ENCODE data around the gene NSMCE1. TPM values are rescaled to one million over a fixed set of nuclear protein-coding genes. Genes with fewer than 3 reads are reported as not detected.

The NSMCE1 gene, protein sequence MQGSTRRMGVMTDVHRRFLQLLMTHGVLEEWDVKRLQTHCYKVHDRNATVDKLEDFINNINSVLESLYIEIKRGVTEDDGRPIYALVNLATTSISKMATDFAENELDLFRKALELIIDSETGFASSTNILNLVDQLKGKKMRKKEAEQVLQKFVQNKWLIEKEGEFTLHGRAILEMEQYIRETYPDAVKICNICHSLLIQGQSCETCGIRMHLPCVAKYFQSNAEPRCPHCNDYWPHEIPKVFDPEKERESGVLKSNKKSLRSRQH
- total RNA-seq (2014; rRNA removed; shearing (Covaris generic)), result 83.5 and 85.5 TPM in 2 replicates

DNA sequence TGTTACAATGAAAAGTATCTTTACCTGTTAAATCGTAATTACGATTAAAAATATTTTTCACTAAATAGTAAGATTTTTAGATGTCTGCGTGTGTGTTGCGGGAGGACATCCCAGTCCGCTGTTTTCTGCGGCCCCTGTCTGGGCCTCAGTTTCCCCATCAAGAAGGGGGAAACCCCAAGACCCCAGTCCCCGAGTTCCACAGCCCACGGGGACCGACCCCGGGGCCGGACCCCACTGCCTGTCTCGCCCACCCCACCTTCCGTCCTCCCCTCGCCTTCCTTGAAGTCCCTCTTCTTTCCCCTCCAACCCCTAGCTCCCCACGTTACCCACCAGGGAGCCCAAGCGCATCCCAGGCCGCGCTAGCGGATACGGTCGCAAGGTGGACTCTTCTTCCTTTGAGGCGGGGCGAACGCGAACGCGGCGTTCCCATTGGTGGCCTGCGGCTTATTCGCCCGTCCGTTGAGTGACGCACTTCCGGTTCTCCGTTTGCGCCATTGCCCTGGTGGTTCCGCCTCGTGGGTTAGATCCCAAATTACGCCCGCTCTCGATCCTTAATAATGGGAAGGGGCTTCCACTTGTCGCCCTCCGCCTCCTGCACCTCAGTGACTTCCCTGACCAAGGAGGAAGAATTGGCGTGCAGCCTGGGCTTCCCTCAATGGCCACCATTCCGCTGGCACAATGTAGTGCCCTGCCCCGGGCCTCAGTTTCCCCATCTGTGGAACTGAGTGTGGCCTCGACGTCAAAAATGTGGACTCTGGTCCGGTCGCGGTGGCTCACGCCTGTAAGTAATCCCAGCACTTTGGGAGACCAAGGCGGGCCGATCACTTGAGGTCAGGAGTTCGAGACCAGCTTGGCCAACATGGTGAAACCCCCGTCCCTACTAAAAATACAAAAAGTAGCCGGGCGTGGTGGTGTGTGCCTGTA is at the start of gene NSMCE1:
NSMCE1 (minus strand) TSS at position 397 of the 924 bp plus-strand sequence. CDS start 11,202 bp downstream, outside the sequence.
- DNase-seq (ENCODE audit: low read depth), result peak; percentile 93

DNA sequence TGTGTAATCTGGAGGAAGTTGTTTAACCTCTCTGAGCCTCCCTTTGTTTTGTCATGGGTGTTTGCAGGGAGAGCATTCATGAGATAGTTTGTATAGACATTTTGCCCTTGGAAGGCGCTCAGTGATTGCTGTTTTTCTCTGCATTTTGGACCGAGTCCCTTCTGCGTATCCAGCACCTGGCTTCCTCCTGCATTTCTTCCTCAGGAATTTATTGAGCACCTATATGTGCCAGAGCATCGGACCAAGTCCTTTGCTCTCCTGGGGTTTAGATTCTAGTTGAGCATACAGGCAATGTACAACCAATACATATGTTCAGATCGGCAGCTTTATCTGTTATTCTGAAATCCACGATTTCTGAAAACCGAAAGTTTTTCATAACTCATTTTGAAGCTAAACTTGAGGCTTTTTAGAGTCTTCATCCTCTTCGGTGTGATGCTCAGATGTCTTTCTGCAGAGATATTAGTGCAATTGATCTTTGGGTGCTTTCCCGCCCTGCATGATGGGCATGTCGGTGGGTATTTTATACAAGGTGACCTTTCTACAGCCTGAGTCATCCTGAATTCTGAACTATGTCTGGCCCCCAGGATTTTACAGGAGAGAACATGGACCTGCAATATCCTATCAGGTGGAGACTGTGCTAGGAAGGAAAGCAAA is 49.3 kb upstream of the NSMCE1 start:
- no peak for DNase-seq (ENCODE audit: low read depth)

DNA sequence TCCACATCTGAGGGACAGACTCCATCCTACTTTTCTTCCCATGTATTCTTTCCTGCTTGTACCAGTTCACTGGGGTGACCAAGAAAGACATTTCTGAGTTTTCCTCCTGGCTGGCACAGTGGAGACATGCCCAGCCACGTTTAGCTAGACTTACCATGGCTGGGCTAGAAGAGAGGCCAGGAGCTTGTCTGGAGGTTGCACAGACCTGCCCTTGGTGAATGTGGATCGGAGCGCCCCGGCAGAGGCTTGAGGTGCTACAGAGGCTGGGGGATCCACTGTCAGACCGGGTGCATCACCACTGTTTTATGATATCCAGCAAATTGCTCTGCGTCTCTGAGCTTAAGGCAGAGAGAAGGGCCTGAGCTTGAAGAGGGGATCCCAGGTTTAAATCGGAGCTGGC is 48.7 kb upstream of the NSMCE1 start:
- no peak for DNase-seq (ENCODE audit: low read depth)

DNA sequence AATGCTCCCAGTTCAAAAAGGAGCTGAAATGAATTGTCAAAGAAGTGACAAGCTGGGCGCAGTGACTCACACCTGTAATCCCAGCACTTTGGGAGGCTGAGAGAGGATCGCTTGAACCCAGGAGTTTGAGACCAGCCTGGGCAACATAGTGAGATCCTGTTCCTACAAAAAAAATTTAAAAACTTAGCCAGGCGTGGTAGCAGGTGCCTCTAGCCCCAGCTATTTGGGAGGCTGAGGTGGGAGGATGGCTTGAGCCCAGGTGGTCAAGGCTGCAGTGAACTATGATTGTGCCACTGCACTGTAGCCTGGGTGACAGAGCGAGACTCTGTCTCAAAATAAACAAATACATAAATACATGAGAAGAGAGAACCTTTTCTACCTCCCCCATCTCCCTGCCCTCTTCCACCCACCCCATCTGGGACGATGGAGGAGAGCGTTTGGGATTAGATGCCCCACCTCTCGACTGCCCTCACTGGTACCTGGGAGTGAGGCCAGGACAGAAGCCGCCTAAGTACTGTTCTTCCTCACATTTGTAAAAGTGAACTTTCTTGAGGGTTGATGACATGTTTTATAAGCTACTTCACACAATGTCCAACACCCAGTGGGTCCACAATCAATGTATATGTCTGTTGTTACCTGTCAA is 47.6 kb upstream of the NSMCE1 start:
- no peak for DNase-seq (ENCODE audit: low read depth)

DNA sequence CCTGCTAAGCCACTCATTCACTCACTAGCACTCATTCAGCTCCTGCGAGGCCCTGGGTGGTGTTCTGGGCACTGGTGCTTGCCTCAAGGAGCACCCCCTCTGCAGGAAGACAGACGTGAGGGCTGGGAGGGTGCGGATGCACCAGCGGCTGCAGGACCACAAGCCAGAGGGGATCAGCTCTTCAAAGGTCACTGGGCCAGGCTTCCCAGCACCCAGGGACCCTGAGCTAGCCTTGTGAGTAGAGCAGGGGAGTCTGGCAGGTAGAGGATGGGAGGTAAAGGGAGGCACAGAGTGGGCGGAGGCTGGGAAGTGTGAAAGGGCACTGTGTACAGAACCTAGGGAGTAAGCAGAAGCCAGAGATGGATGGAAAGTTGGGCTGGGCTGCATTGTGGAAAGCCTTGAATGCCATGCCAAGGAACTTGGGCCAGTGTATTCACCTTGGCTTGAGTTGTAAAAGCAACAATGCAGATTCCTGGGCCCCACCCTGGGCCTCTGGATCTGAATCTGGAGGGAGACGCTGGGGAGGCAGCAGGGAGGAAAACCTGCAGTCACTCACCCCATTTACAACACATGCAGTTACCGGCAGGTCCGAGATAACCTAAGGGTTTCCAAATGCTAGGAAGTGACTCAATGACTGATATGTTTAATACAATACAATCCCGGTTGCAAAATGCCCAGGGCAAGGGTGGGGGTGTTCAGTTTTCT is 46.9 kb upstream of the NSMCE1 start:
- DNase-seq (ENCODE audit: low read depth), result peak; percentile 87

DNA sequence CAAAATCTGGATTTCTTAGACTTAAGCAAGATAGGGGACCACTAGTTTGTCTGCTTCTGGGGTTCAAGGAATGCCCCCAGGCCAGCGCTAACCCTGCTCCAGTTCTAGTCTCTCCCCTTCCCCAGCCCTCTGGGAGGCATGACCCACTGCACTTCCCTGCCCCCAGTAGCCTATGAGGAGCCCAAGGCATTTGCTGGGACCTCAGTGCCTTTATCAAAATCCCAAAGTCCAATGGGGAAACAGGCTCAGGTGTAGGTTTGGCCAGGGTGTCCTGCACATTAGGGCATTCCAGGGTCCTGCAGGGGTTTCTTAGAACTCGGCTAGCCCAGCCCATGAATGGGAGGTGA is 46.4 kb upstream of the NSMCE1 start:
- no peak for DNase-seq (ENCODE audit: low read depth)

DNA sequence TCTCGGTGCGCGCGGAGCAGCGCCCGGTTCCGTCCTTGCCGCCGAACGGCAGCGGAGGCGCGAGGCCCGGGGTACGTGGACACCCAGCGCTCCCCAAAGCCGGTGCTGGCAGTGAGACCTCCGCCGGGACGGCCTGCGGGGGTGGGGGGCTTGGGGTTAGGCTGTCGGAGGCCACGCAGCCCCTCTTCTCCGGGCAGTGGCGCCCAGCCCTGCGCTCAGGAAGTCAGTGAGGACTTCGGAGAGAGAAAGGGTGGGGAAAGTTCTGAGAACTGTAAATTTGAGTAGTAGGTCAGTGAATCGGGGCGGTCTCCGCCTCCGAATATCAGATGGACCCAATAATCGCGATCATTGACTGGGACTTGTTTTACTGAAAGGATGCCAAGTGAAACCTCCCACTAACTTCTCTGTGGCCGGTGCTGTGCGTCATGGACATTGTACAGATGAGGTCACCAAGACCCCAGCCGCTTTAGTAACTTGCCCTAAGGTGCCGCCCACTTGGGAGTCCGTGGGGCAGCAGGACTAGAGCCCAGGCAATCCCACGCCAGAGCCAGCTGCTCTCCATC is 45.7 kb upstream of the NSMCE1 start:
- DNase-seq (ENCODE audit: low read depth), result peak; percentile 87

DNA sequence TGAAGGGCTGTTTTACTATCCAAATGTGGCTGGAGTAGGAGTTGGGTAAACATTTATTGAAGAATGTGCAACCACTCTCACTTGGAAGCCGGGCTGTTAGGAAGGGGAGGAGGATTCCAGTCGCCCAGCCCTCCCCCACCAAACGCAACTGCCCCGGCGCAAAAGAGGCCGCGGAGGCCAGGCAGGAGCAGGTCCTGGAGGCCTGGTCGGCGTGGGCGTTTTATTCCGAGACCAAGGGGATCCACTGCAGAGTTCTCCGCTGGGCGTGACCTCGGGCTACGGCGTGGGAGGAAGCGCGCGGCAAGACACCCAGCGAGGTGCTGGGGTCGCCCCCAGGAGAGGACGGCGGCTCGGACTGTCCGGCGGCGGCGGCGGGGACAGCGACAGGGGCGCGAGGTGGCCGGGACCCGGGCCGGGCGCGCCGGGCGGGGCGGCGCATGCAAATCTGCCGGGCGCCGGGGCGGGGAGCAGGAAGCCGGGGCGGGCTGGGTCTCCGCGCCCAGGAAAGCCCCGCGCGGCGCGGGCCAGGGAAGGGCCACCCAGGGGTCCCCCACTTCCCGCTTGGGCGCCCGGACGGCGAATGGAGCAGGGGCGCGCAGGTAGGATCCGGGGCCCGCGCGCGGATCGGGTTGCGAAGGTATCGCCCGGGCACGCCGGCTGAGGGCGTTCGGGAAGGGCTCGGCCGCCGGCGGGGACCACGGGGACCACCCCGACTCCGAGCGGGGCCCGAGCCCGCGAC is 45.0 kb upstream of the NSMCE1 start, which contains the start of gene IL4R:
IL4R (plus strand) TSS at position 553 of the 739 bp plus-strand sequence. CDS start 26,230 bp downstream, outside the sequence.
- peak; percentile 69 for DNase-seq (ENCODE audit: low read depth)

DNA sequence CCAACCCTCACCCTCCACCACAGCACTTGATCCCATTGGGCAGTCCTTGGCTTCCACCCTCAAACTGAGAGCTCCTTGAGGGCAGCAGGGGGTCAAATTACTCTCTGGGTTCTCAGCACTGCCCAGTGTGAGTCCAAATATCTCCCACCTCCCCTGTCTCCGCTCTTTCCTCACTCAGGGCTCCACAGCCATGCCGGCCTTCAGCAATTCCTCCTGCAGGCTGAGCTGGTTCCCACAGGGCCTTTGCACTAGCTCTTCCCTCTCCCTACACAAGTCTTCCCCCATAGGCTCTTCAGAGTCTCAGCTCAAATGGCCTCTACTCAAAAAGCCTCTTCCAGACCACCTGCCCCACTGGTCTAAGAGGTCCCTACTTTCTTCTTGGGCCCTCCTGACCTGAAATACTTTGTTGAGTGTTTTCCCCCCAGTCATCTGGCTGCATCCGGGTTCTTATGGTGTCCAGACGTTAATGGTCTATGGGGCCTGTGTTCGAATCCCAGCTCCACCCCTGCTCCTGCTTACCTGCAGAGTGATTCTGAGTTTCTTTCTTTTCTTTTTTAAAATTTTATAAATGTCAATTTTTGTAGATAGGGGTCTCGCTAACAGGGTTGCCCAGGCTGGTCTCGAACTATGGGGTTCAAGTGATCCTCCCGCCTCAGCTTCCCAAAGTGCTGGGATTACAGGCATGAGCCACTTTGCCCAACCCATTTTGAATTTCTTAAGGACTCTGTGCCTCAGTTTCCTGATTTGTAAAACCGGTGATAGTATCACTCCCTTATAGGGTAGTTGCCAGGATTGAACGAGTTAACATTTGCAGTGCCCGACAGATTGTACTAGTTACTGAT is 44.2 kb upstream of the NSMCE1 start:
- DNase-seq (ENCODE audit: low read depth), result no peak

DNA sequence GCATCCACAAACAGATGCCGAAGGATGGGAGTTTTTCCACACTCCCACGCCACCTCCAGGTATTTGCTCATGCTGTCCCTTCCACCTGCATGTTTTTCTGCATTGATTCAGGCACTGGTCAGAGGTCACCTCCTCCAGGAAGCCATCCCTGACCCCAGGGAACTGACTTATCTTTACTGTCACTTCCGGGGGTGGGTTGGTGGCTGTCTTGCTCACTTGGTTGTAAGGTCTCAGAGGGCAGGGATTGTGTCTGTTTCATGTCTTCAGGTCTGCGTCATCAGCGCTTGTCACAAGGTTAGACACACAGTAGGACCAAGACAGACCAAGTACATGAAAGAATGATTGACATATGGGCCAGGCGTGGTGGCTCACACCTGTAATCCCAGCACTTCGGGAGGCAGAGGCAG is 43.3 kb upstream of the NSMCE1 start:
- DNase-seq (ENCODE audit: low read depth), result no peak

DNA sequence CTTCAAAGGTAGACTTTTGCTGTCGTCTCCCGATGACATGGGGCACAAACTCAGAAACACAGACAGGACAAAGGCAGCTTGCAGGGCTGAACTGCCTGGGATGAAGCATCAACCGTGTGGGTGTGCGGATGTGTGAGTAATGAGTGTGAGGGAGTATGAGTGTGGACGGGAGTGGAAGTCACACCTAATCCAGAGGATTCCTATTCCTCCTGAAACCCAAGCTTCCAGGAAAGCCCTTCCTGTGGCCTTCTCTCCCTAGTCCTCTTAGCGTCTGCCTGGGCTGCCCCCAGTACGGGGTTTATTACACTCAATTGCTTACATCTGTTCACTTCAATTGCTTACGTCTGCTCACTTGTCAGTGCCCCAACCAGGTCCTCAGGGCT is 42.9 kb upstream of the NSMCE1 start:
- no peak for DNase-seq (ENCODE audit: low read depth)

DNA sequence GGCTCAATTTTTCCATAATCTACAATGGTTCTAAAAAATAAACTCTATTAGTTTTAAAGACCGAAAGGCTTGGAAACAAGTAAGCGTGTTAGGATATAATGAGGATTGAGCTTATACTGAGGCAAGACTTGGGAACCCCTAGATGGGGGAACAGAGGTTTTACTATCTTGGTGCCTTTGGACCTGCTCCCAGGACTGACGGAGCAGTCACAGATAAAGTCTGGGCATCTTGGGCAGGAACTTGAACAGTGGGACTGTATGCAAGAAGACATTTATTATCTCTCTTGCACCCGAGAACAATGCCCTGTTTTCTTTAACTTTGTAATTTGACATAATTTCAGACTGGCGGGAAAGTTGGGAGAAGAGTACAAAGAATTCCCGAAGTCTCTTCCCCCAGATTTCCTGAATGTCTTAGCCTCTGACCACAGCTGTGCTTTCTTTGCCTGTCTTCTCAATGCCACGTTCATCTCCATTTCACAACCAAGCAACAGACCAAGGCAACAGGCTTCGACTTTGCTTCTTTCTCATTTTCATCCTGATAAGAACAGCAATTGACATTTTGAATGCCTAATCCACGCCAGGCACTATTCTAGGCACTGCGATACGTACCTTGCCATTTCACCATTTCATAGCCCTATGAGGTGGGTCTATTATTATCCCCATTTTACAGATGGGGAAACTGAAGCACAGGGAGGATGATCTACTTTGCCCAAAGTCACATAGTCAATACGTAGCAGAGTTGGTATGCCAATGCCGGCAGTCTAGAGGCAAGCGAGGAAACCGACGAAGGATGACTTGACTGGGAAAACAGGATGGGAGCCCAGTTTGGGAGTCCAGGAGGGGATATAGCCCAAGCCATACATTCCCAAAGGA is 42.2 kb upstream of the NSMCE1 start:
- DNase-seq (ENCODE audit: low read depth), result no peak

DNA sequence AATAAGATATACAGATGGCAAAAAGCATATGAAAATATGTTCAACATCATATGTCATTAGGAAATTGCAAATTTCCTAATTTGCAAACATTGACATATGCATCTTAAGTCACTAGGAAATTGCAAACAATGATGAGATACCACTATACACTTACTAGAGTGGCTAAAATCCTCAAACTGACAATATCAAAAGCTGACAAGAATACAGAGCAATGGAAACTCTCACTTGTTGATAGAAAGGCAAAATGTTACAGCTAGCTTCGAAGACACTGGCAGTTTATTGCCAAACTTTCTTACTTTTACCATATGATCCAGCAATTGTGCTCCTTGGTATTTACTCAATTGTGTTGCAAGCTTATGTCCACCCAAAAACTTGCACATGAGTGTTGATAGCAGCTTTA is 40.2 kb upstream of the NSMCE1 start:
- no peak for DNase-seq (ENCODE audit: low read depth)

DNA sequence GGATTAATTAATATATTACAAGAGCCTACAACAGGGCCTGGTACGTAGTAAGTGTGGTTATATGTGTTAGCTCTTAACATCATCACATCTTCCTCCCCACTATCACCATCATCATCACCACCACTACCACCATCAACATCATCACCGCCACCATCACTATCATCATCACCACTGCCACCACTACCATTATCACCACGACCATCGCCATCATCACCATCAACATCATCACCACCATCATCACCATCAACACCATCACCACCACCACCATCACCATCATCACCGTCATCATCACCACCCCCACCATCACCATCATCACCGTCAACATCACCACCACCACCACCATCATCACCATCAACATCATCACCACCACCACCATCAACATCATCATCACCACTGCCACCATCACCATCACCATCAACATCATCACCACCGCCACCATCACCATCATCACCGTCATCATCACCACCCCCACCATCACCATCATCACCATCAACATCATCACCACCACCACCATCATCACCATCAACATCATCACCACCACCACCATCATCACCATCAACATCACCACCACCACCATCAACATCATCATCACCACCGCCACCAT is 37.4 kb upstream of the NSMCE1 start:
- DNase-seq (ENCODE audit: low read depth), result no peak

DNA sequence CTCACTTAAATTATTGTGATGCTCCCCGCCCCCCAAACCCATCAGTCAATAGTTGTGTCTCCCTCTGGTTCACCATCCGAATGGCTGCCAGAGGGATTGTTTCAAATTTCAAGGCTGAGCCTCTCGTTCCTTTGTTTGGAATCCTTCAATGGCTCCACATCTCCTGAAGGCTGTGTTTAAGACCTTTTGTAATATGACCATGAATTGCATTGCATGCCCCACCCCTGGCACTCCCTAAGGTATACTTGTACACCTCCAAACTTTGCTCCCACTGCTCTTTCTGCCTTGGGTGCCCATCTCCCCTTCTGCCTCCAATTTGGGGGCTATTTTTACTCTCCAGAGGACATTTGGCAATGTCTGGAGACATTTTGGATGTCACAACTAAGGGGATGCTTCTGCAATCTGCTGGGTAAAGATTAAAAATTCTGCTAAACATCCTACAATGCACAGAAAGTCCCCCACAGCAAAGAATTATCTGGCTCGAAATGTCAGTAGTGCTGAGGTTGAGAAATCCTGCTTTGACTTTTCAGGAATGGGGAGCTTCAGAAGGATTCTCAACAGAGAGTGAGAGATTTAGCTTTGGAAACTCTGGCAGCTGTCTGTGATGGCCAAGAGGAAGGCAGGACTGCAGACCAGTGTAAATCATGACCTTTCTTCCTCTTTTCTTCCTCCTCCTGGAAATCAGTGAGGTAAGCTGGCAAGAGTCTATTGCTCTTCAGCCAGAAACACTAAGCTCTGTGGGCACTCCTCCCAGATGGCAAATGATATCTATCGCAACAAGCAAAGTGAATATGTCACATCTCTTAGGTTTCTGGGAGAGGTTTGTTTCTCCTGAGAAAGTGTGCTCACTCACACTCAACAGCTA is 36.5 kb upstream of the NSMCE1 start:
- no peak for DNase-seq (ENCODE audit: low read depth)

DNA sequence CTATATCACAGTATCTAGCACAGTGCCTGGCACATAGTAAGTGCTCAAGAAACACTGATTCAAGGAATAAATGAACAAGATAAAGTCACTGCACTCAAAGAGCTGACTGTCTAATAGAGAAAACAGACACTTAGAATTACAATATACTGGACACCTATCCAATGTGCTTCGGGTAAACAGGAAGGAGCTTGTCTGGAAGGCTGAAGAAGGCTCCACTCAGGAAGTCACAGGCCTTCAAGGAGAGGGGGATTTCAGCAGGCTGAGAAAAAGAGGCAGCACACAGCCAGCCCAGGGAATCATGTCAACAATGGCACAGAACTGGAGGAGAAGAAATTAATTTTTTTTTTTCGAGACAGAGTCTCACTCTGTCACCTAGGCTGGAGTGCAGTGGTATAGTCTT is 35.5 kb upstream of the NSMCE1 start:
- no peak for DNase-seq (ENCODE audit: low read depth)
